ENCODE measurements around the gene WDFY2.

Gene WDFY2

GRCh38 chr13:51770681-51771417 lies 186.6 kb downstream of the WDFY2 start:
- H3K4me3 ChIP-seq (ENCODE audit: low read depth, low read length): no peak overlapping the region
- TF ChIP-seq CTCF (IDR thresholded peaks at IDR 0.05; ENCODE audit: low read depth, low read length): no peak

GRCh38 chr13:51771418-51772104 lies 187.3 kb downstream of the WDFY2 start:
- TF ChIP-seq CTCF (IDR thresholded peaks at IDR 0.05; ENCODE audit: low read depth, low read length): no peak

GRCh38 chr13:51772105-51772455 lies 187.8 kb downstream of the WDFY2 start:
- TF ChIP-seq CTCF (IDR thresholded peaks at IDR 0.05; ENCODE audit: low read depth, low read length): no peak
- H3K4me3 ChIP-seq (ENCODE audit: low read depth, low read length): no peak overlapping the region

More at GRCh38 chr13:51771418-51772104, 187.3 kb downstream of the WDFY2 start:
- no peak overlapping the region for H3K4me3 ChIP-seq (ENCODE audit: low read depth, low read length)

- H3K4me3 ChIP-seq (ENCODE audit: low read depth, low read length): no peak overlapping the region
- no peak for TF ChIP-seq CTCF (IDR thresholded peaks at IDR 0.05; ENCODE audit: low read depth, low read length)
Measured at GRCh38 chr13:51772781-51773180, 188.5 kb downstream of the WDFY2 start.

GRCh38 chr13:51773515-51773914 lies 189.3 kb downstream of the WDFY2 start:
- TF ChIP-seq CTCF (IDR thresholded peaks at IDR 0.05; ENCODE audit: low read depth, low read length): no peak
- H3K4me3 ChIP-seq (ENCODE audit: low read depth, low read length): no peak overlapping the region

- TF ChIP-seq CTCF (IDR thresholded peaks at IDR 0.05; ENCODE audit: low read depth, low read length): no peak
- H3K4me3 ChIP-seq (ENCODE audit: low read depth, low read length): no peak overlapping the region
Measured at GRCh38 chr13:51776179-51776578, 191.9 kb downstream of the WDFY2 start.

GRCh38 chr13:51777921-51778320 lies 193.7 kb downstream of the WDFY2 start:
- no peak for TF ChIP-seq CTCF (IDR thresholded peaks at IDR 0.05; ENCODE audit: low read depth, low read length)
- H3K4me3 ChIP-seq (ENCODE audit: low read depth, low read length): no peak overlapping the region
